ENCODE measurements around the gene SERPINB6.
A peak's percentile ranks its signal among the peaks of the same experiment; 100 is the strongest.

Gene SERPINB6

GRCh38 chr6:2953098-2953497 lies 18.3 kb downstream of the SERPINB6 start:
- peaks cover 5% of the 10 kb centered on the region for H3K27me3 Mint-ChIP-seq (ENCODE audit: low read depth)

DNA sequence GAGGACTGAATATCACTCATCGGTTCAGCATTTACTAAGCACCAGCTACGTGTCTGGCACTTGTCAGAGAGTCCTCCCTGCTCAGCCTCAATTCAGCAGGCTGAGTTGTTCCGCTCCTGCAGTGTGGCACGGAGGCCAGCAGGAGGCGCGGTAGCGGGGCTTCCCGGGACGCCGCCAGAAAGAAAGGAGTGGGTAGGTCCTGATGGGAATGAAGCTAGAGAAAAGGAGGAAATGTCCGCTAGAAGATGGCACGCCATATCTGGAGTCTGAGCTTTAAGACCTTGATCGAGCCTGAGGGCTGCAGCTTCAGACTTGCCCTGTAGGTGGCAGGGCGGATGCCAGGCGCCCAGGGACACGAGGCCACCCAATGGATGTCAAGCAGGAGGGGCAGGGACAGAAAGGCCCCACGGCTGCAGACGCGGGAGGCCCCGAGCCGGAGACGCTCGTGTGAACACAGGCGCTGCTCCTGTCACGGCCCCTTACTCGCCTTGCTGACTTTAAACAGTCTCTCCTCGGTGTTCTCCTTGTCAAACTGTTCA lies 18.7 kb downstream of the SERPINB6 start:
- Mint-ChIP-seq H3K9me3 (no peaks in the 10 kb centered on the region), H3K4me3 (peak overlapping the region; percentile 20 to 40 (median 31)), H3K27ac (peak overlapping the region; percentile 29 to 56 (median 43)), H3K27me3 (ENCODE audit: low read depth) (peaks cover 5% of the 10 kb centered on the region), H3K36me3 (ENCODE audit: low read depth) (peaks cover 21% of the 10 kb centered on the region), H3K4me1 (peaks cover 16% of the 10 kb centered on the region)
- TF ChIP-seq, protein P1, sequence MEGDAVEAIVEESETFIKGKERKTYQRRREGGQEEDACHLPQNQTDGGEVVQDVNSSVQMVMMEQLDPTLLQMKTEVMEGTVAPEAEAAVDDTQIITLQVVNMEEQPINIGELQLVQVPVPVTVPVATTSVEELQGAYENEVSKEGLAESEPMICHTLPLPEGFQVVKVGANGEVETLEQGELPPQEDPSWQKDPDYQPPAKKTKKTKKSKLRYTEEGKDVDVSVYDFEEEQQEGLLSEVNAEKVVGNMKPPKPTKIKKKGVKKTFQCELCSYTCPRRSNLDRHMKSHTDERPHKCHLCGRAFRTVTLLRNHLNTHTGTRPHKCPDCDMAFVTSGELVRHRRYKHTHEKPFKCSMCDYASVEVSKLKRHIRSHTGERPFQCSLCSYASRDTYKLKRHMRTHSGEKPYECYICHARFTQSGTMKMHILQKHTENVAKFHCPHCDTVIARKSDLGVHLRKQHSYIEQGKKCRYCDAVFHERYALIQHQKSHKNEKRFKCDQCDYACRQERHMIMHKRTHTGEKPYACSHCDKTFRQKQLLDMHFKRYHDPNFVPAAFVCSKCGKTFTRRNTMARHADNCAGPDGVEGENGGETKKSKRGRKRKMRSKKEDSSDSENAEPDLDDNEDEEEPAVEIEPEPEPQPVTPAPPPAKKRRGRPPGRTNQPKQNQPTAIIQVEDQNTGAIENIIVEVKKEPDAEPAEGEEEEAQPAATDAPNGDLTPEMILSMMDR (IDR thresholded peaks at IDR 0.05; ENCODE audit: unreplicated experiment in 3 of 3), result peak; percentile 97 to 99 (median 98)

More at GRCh38 chr6:2953098-2953497, 18.3 kb downstream of the SERPINB6 start:
- TF ChIP-seq, protein P1 (IDR thresholded peaks at IDR 0.05; ENCODE audit: unreplicated experiment in 3 of 3), result no peak
- H3K27ac Mint-ChIP-seq, result peak overlapping the region in 1 of 3 experiments; percentile 29
- no peaks in the 10 kb centered on the region for H3K9me3 Mint-ChIP-seq
- H3K4me1 Mint-ChIP-seq, result peaks cover 12% of the 10 kb centered on the region
- peaks cover 17% of the 10 kb centered on the region for H3K36me3 Mint-ChIP-seq (ENCODE audit: low read depth)
- H3K4me3 Mint-ChIP-seq, result no peak overlapping the region

DNA sequence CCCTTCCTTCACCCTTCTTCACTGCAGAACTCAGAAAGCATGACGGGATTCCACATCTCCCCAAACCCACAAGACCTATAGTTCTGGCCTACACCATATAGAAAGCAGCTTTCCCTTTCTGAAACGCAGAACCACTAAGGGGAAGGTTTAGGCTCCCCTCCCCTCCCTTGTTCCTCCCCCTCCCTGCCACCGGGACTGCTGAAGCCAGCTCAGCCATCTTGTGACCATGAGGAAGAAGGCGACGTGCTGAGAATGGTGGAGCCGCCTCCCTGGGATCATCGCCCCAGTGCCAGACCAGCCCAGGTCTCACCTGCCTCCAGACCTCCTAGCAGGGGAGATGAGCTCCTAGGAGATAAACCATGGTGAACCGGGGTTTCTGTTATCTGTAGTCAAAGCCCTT lies 19.6 kb downstream of the SERPINB6 start:
- Mint-ChIP-seq H3K27me3 (ENCODE audit: low read depth) (peaks cover 5% of the 10 kb centered on the region), H3K27ac (no peak overlapping the region), H3K9me3 (no peaks in the 10 kb centered on the region), H3K4me3 (no peak overlapping the region), H3K36me3 (ENCODE audit: low read depth) (peaks cover 27% of the 10 kb centered on the region), H3K4me1 (peaks cover 14% of the 10 kb centered on the region)
- TF ChIP-seq, protein P1 (IDR thresholded peaks at IDR 0.05; ENCODE audit: unreplicated experiment in 3 of 3), result no peak

GRCh38 chr6:2950713-2951112 lies 20.7 kb downstream of the SERPINB6 start:
- H3K4me1 Mint-ChIP-seq, result peaks cover 14% of the 10 kb centered on the region
- H3K9me3 Mint-ChIP-seq, result no peaks in the 10 kb centered on the region
- no peak overlapping the region for H3K4me3 Mint-ChIP-seq
- peaks cover 5% of the 10 kb centered on the region for H3K27me3 Mint-ChIP-seq (ENCODE audit: low read depth)
- TF ChIP-seq, protein P1 (IDR thresholded peaks at IDR 0.05; ENCODE audit: unreplicated experiment in 3 of 3), result no peak
- no peak overlapping the region for H3K27ac Mint-ChIP-seq
- H3K36me3 Mint-ChIP-seq (ENCODE audit: low read depth), result peaks cover 30% of the 10 kb centered on the region

DNA sequence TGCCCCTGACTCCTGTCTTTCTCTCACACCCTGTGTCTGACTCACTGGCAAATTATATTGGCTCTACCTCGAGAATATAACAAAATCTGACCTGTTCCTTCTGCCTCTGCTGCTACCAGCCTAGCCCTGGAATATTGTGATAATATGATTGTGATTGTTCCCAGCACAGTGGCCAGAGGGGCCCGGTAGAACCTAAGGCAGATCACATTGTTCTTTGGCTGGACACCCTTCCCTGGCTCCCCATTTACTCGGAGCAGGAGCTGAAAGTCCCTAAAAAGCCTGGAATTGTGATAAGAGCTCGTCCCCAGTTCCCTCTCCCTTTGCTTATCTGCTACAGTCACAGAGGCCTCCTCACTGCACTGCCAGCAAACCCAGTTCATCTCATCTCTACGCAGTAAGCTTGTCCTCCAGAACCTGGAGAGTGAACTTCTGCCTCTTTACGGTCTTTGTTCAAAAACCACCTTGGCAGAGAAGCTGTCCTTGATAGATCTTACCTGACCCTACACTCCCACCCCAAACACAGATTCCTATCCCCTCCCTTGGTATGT lies 21.8 kb downstream of the SERPINB6 start:
- peaks cover 33% of the 10 kb centered on the region for H3K36me3 Mint-ChIP-seq (ENCODE audit: low read depth)
- no peaks in the 10 kb centered on the region for H3K9me3 Mint-ChIP-seq
- H3K4me1 Mint-ChIP-seq, result peaks cover 21% of the 10 kb centered on the region
- H3K27ac Mint-ChIP-seq, result no peak overlapping the region
- no peak overlapping the region for H3K4me3 Mint-ChIP-seq
- TF ChIP-seq, protein P1 (IDR thresholded peaks at IDR 0.05; ENCODE audit: unreplicated experiment in 3 of 3), result no peak
- H3K27me3 Mint-ChIP-seq (ENCODE audit: low read depth), result peaks cover 8% of the 10 kb centered on the region

DNA sequence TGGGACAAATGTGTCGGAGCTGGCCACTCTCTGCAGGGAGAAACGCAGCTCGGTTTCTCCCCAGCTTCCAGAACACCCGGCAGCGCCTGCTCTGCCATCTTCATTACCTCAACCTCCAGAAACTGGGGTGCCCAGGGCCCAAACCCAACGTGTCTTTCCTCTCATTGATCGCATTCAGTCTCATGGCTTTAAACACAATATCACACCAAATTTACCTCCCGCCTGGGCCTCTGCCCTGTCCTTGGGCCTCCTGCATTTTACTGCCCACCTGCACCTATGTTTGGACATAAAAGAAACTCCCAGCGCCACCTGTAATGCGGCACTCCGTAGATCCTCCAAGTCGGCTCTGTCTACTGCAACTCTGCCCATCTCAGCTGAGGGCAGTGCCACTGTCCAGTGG lies 22.2 kb downstream of the SERPINB6 start:
- H3K36me3 Mint-ChIP-seq (ENCODE audit: low read depth), result peaks cover 33% of the 10 kb centered on the region
- H3K9me3 Mint-ChIP-seq, result no peaks in the 10 kb centered on the region
- H3K27ac Mint-ChIP-seq, result no peak overlapping the region
- peaks cover 26% of the 10 kb centered on the region for H3K4me1 Mint-ChIP-seq
- peaks cover 8% of the 10 kb centered on the region for H3K27me3 Mint-ChIP-seq (ENCODE audit: low read depth)
- TF ChIP-seq, protein P1 (IDR thresholded peaks at IDR 0.05; ENCODE audit: unreplicated experiment in 3 of 3), result no peak
- no peak overlapping the region for H3K4me3 Mint-ChIP-seq

Measured in nephron (organoid).